K562 (cell line): Measurements from ENCODE around the gene NSDHL. TPM values are rescaled to one million over a fixed set of nuclear protein-coding genes. Genes with fewer than 3 reads are reported as not detected.
A peak's percentile ranks its signal among the peaks of the same experiment; 100 is the strongest.

Source experiments
- ATAC-seq: fragments of 200-7000 bp; cut with Tn5 transposase; 3 replicates; pipeline ENCODE4 v1.9.1; 2020; ENCODE audit warnings: moderate library complexity
- BruUV-seq: library from RNA; stranded (reverse); fragments of 400-500 nt; replicated peaks from 2 replicates; lab custom pipeline; 2021; lab: Mats Ljungman, UMichigan
- CTCF ChIA-PET: fragments of 300-600 bp; formaldehyde crosslinking; extraction: SDS; loops from one replicate; lab custom pipeline; 2021; ENCODE audit warnings: low intra/inter-chr PET ratio; lab: Yijun Ruan, JAX
- POLR2A ChIA-PET: fragments of 300-600, 350-650 bp; sonication (Branson Sonifier 250); formaldehyde crosslinking; extraction: SDS; loops from one replicate; lab custom pipeline; 2021; ENCODE audit warnings: antibody characterized with exemption, inconsistent platforms; lab: Yijun Ruan, JAX
- DNase-seq, 4 experiments: peaks; one replicate each; pipeline versions ENCODE4 v3.0.0 to v3.0.0-alpha.2; 2011 to 2018; ENCODE audit warnings: low spot score in 3 of 4, mixed read lengths in 3 of 4; ENCODE audit errors: extremely low read depth in 1 of 4
- FAIRE-seq: peaks from 2 replicates; lab custom pipeline; 2011; peaks lifted over from hg19 to GRCh38; lab: Jason Lieb, UNC
- H2AFZ ChIP-seq: 2 replicates; pipeline ENCODE4 v1.6.0; 2011; ENCODE audit warnings: low read depth, low read length, control low read depth, inconsistent platforms
- H3K27ac ChIP-seq: fragments of 200-600 bp; 3 replicates; pipeline ENCODE4 v1.8.0; 2011; ENCODE audit warnings: low read depth, mild to moderate bottlenecking, control low read depth, inconsistent platforms, low read length, moderate library complexity, mixed read lengths; ENCODE audit errors: extremely low read depth
- H3K27me3 ChIP-seq, 2 experiments: fragments of 300-600 bp in 1 of 2; 2 replicates in 1 of 2; 3 replicates in 1 of 2; pipeline versions ENCODE4 v1.6.0 to v1.8.0; 2011; ENCODE audit warnings: inconsistent platforms in 2 of 2, low read length in 2 of 2, mild to moderate bottlenecking in 1 of 2, mixed read lengths in 1 of 2, moderate library complexity in 1 of 2; ENCODE audit not compliant: control insufficient read depth in 2 of 2, insufficient read depth in 2 of 2
- H3K36me3 ChIP-seq: fragments of 300-600 bp; 3 replicates; pipeline ENCODE4 v1.8.0; 2011; ENCODE audit warnings: mild to moderate bottlenecking, low read length, inconsistent platforms; ENCODE audit not compliant: control insufficient read depth, insufficient read depth
- H3K4me1 ChIP-seq, 2 experiments: fragments of 200-600 bp in 1 of 2; replicated peaks in 1 of 2; 2 replicates in 1 of 2; 3 replicates in 1 of 2; pipeline versions ENCODE4 v1.5.1 to v1.8.0; 2011; ENCODE audit warnings: inconsistent platforms in 2 of 2, low read length in 2 of 2, mild to moderate bottlenecking in 1 of 2, mixed read lengths in 1 of 2, moderate library complexity in 1 of 2; ENCODE audit not compliant: control insufficient read depth in 2 of 2, insufficient read depth in 2 of 2
- H3K4me2 ChIP-seq: 2 replicates; pipeline ENCODE4 v1.6.1; 2011; ENCODE audit warnings: low read length, control low read depth, inconsistent platforms, mixed read lengths; ENCODE audit not compliant: insufficient read depth
- H3K4me3 ChIP-seq: fragments of 200-600 bp; sonication (generic), shearing (Covaris generic); 2 replicates; pipeline ENCODE4 v1.5.1; 2016; ENCODE audit warnings: control low read depth, inconsistent platforms
- H3K79me2 ChIP-seq: fragments of 200-600 bp; 3 replicates; pipeline ENCODE4 v1.8.0; 2011; ENCODE audit warnings: low read length, inconsistent platforms; ENCODE audit not compliant: control insufficient read depth, insufficient read depth
- H3K9ac ChIP-seq, 2 experiments: 2 replicates each; pipeline versions ENCODE4 v1.6.0 to v1.6.1; 2011; ENCODE audit warnings: low read depth in 2 of 2, low read length in 2 of 2, control low read depth in 1 of 2, inconsistent platforms in 1 of 2, mild to moderate bottlenecking in 1 of 2, mixed read lengths in 1 of 2; ENCODE audit not compliant: insufficient read depth in 1 of 2
- H3K9me1 ChIP-seq: one replicate; pipeline ENCODE4 v1.6.0; 2011; ENCODE audit warnings: inconsistent platforms, mild to moderate bottlenecking, low read length, moderate library complexity; ENCODE audit not compliant: control insufficient read depth, insufficient read depth
- H3K9me3 ChIP-seq: replicated peaks from 2 replicates; pipeline ENCODE4 v1.5.1; 2011; ENCODE audit warnings: low read depth, low read length, inconsistent platforms; ENCODE audit not compliant: control insufficient read depth, insufficient read depth
- H4K20me1 ChIP-seq: replicated peaks from 2 replicates; pipeline ENCODE4 v1.6.1; 2011; ENCODE audit warnings: low read length, inconsistent platforms, mixed read lengths; ENCODE audit not compliant: control insufficient read depth, insufficient read depth
- GMEB1 ChIP-seq: fragments of 250-450 bp; sonication (Bioruptor Pico); IDR thresholded peaks from 2 replicates; pipeline ENCODE4 v1.4.0; 2020; ENCODE audit warnings: mild to moderate bottlenecking
- JUND ChIP-seq, 2 experiments: IDR thresholded peaks; 2 replicates in 1 of 2; 3 replicates in 1 of 2; pipeline ENCODE4 v1.6.1; 2011; ENCODE audit warnings: borderline replicate concordance in 2 of 2, low read depth in 2 of 2, low read length in 2 of 2, improper control_type of control experiment in 1 of 2, missing biosample characterization in 1 of 2, missing genetic modification characterization in 1 of 2, missing genetic modification reagents in 1 of 2
- KLF16 ChIP-seq: IDR thresholded peaks from 2 replicates; pipeline ENCODE4 v1.6.1; 2016; ENCODE audit warnings: antibody characterized with exemption
- PCBP2 ChIP-seq: fragments of 200-400 bp; formaldehyde crosslinking; IDR thresholded peaks from 2 replicates; pipeline ENCODE4 v1.6.1; 2018; ENCODE audit warnings: low read length, low read depth, mild to moderate bottlenecking, moderate library complexity; ENCODE audit not compliant: poor library complexity, severe bottlenecking
- REST ChIP-seq, 2 experiments: fragments of 450-650 bp; formaldehyde crosslinking in 1 of 2; IDR thresholded peaks; 2 replicates each; pipeline versions ENCODE4 v1.4.0 to v1.6.1; 2014 to 2020; ENCODE audit warnings: mild to moderate bottlenecking in 2 of 2, borderline replicate concordance in 1 of 2, low read depth in 1 of 2
- WGBS: fragments of 100-300 bp; shearing (Covaris generic); methylation state at CpG from one replicate; pipeline ENCODE4 v1.1.6; 2016; ENCODE audit warnings: low coverage, mixed read lengths; ENCODE audit not compliant: insufficient coverage; ENCODE audit errors: missing lambda C conversion rate; 5-methylcytosine and 5-hydroxymethylcytosine counted together
- in situ Hi-C: fragments of 300-500 bp; cut with MboI; formaldehyde crosslinking; loops from 4 replicates; pipeline ENCODE4 v1.15.0; 2018; ENCODE audit warnings: inconsistent platforms, mixed read lengths
- intact Hi-C: fragments of 100-400 bp; cut with micrococcal nuclease; formaldehyde crosslinking; loops from 2 replicates; pipeline ENCODE4 v1.14.2; 2022
- polyA plus RNA-seq, 8 experiments: library from polyadenylated mRNA; depleted of rRNA in 4 of 8; stranded (reverse) in 5 of 8; unstranded in 3 of 8; fragments of >200 nt; fragmentation: Nextera tagmentation in 2 of 8; fragmentation: Illumina TruSeq in 1 of 8; extraction: Ambion mirVana in 2 of 8; extraction: Trizol in 1 of 8; gene quantifications; 2 replicates each; pipeline versions ENCODE4 v1.2.1 to v1.2.3, GENCODE V29; 2011 to 2014; ENCODE audit warnings: inconsistent platforms in 1 of 8, missing spikeins in 1 of 8
- total RNA-seq, 7 experiments: library from RNA; depleted of rRNA in 6 of 7; stranded (reverse); fragments of >200 nt in 6 of 7; fragmentation: Illumina TruSeq in 2 of 7; extraction: Trizol in 2 of 7; gene quantifications; 2 replicates each; pipeline versions ENCODE4 v1.2.1 to v1.2.3, GENCODE V29; 2011 to 2021; ENCODE audit warnings: low replicate concordance in 1 of 7
- TF ChIP-seq, protein P1 (sequence below): IDR thresholded peaks from 2 replicates; pipeline ENCODE4 v1.6.1; 2011; ENCODE audit warnings: borderline replicate concordance, low read depth, mild to moderate bottlenecking, moderate library complexity, low read length; ENCODE audit not compliant: insufficient read depth, poor library complexity, severe bottlenecking

NSDHL gene
- total and polyA plus RNA-seq, 9 of the 15 experiments (the other 6 are each of a cell fraction or from before 2014, with no cell fraction given): 22.5 to 63.4 (median 40.8) TPM

DNA sequence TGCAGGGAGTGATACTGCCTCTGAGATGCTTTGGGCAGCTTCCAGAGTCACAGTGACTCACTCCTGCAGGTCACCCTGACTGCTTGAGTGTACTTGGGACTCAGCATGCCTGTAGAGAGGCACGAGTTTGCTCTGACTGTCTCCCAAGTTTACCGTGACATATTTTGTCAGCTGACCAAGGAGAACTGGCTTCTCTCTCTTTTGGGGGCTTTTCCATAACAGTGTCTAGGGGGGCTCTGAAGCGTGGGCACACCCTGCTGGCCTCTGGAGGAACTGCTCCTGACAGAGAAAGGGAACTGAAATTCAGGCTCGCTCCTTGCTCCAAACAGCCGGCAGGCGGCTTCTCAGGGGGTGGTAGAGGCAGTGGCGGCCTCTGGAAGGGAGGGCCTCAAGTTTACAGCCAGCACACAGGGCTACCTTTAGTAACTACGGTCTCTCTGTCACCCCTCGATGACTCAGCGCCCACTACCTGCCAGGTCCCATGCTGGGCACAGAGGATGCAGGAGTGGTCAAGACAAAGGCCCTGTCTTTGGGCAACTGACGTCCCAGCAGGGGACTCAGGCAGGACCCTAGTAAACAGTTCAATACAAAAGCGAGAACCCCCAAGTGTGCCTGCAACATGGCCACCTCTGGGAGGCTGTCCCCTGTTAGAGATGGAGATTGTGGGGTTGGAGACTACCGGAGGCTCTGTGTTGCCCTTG lies 84.8 kb downstream of the NSDHL start:
- Histone ChIP-seq H3K4me1 (peaks cover 0 to 14% of the 10 kb centered on the region in 2 experiments; a peak in 2 of 5 replicates), H3K27ac (no peak overlapping the region), H3K4me3 (no peak overlapping the region), H3K79me2 (no peaks in the 10 kb centered on the region), H3K9me1 (no peaks in the 10 kb centered on the region), H3K27me3 (peaks cover 0 to 20% of the 10 kb centered on the region in 2 experiments; a peak in 2 of 5 replicates), H3K9me3 (no peaks in the 10 kb centered on the region), H2AFZ (peak overlapping the region; percentile 41; the same call in 1 of the 2 replicates), H4K20me1 (no peaks in the 10 kb centered on the region), H3K36me3 (no peaks in the 10 kb centered on the region), H3K4me2 (no peak overlapping the region), H3K9ac (peak overlapping the region in 1 of 2 experiments; percentile 28; a peak in 1 of 4 replicates)
- FAIRE-seq (peak; percentile 74), DNase-seq (peak; percentile 57 to 73 (median 69)), ATAC-seq (peak; percentile 91)
- POLR2A ChIA-PET: interaction anchor here (0.6 to 0.7 kb wide), 2 partner anchors 10 to 15 kb away, joined by 3 read pairs; no protein-coding TSS in a partner anchor
- intact Hi-C loops: loop anchor here (10.0 kb wide), 3 partner anchors 81 to 1171 kb away; partner anchors contain the start of genes CETN2 and NSDHL
- in situ Hi-C loops: no loop called here
- 11% methylated on average over 12 of the region's 13 CpGs for WGBS
- BruUV-seq: no TSS peak
- CTCF ChIA-PET: interaction anchor here (0.7 to 1.4 kb wide), 3 partner anchors 11 to 1763 kb away, joined by 3 read pairs; no protein-coding TSS in a partner anchor
- TF ChIP-seq PCBP2 (no peak), REST (IDR thresholded peaks at IDR 0.05; ENCODE audit: borderline replicate concordance) (peak; percentile 31; the same call in 1 of the 2 replicates), REST (CRISPR knock-in tag; IDR thresholded peaks at IDR 0.05; ENCODE audit: low read depth) (no peak), KLF16 (0 out of 2 replicates have a peak, but pooled peaks have one; percentile 33), GMEB1 (0 out of 2 replicates have a peak, but pooled peaks have one; percentile 21), JUND (IDR thresholded peaks at IDR 0.05; ENCODE audit: borderline replicate concordance, low read depth, low read length) (no peak), JUND (tag; IDR thresholded peaks at IDR 0.05; ENCODE audit: borderline replicate concordance, low read depth, low read length) (0 out of 3 replicates have a peak, but pooled peaks have one; percentile 27)
- TF ChIP-seq, protein P1, sequence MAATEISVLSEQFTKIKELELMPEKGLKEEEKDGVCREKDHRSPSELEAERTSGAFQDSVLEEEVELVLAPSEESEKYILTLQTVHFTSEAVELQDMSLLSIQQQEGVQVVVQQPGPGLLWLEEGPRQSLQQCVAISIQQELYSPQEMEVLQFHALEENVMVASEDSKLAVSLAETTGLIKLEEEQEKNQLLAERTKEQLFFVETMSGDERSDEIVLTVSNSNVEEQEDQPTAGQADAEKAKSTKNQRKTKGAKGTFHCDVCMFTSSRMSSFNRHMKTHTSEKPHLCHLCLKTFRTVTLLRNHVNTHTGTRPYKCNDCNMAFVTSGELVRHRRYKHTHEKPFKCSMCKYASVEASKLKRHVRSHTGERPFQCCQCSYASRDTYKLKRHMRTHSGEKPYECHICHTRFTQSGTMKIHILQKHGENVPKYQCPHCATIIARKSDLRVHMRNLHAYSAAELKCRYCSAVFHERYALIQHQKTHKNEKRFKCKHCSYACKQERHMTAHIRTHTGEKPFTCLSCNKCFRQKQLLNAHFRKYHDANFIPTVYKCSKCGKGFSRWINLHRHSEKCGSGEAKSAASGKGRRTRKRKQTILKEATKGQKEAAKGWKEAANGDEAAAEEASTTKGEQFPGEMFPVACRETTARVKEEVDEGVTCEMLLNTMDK: peak; percentile 33
